Smooth muscle cell of the coronary artery (primary cell): ENCODE measurements around the gene ZNF24. TPM values are rescaled to one million over a fixed set of nuclear protein-coding genes. Genes with fewer than 3 reads are reported as not detected.

Source experiments
- total RNA-seq: library from RNA; depleted of rRNA; stranded (reverse); fragments of >200 nt; gene quantifications from 2 replicates; pipeline ENCODE4 v1.2.3, GENCODE V29; 2014; ENCODE audit warnings: low replicate concordance

Gene ZNF24
- 12.4 and 23.9 TPM in 2 replicates for total RNA-seq

GRCh38 chr18:35343936-35344735 is at the start of gene ZNF24:
Gene ZNF24, minus strand, starts transcription at chr18:35344420. Its CDS starts 3,770 bp downstream, at chr18:35340650.

GRCh38 chr18:35376742-35377695 is 32.8 kb upstream of the ZNF24 start, which contains the start of gene ZNF396:
Gene ZNF396, minus strand, starts transcription at chr18:35377337. Its CDS starts 3,045 bp downstream, at chr18:35374292.

GRCh38 chr18:35290094-35290735 is 54.0 kb downstream of the ZNF24 start, which contains the start of gene ZSCAN30:
Gene ZSCAN30, minus strand, starts transcription at chr18:35290229. Its CDS starts 25,877 bp downstream, at chr18:35264352.

Other genes with a start within 250 kb of the ZNF24 start
- 10.3 and 18.3 TPM in 2 replicates for gene ZNF397, start 103.4 kb downstream of the ZNF24 start, total RNA-seq
- 13.6 and 17.0 TPM in 2 replicates for gene ZSCAN30, start 54.2 kb downstream of the ZNF24 start, total RNA-seq
- 0.59 and 1.6 TPM in 2 replicates for gene ZNF396, start 32.9 kb upstream of the ZNF24 start, total RNA-seq
- 0.47 and 6.1 TPM in 2 replicates for gene INO80C, start 153.5 kb upstream of the ZNF24 start, total RNA-seq
- 36.2 and 104 TPM in 2 replicates for gene GALNT1, start 237.3 kb upstream of the ZNF24 start, total RNA-seq